ENCODE measurements around the gene PDIA4.

Gene PDIA4

GRCh38 chr7:148967602-148968001 is 60.7 kb downstream of the PDIA4 start:
- no peak for DNase-seq (ENCODE audit: low spot score in 2 of 2)
- no peak overlapping the region for H3K4me3 Mint-ChIP-seq
- no peak overlapping the region for H3K27ac Mint-ChIP-seq (ENCODE audit: low read depth)
- no peak for ATAC-seq (replicated peaks; ENCODE audit: extremely low read depth, poor library complexity, severe bottlenecking)
- no peaks in the 10 kb centered on the region for H3K27me3 Mint-ChIP-seq
- H3K9me3 Mint-ChIP-seq, result no peaks in the 10 kb centered on the region
- H3K4me1 Mint-ChIP-seq, result peaks cover 21% of the 10 kb centered on the region
- H3K36me3 Mint-ChIP-seq (ENCODE audit: insufficient read depth), result peaks cover 26% of the 10 kb centered on the region

GRCh38 chr7:148967032-148967372 is 61.3 kb downstream of the PDIA4 start:
- Mint-ChIP-seq H3K27ac (ENCODE audit: low read depth) (peak overlapping the region; percentile 81), H3K4me3 (peak overlapping the region; percentile 79), H3K36me3 (ENCODE audit: insufficient read depth) (peaks cover 31% of the 10 kb centered on the region), H3K9me3 (no peaks in the 10 kb centered on the region), H3K27me3 (no peaks in the 10 kb centered on the region), H3K4me1 (peaks cover 26% of the 10 kb centered on the region)
- no peak for DNase-seq (ENCODE audit: low spot score in 2 of 2)
- ATAC-seq (replicated peaks; ENCODE audit: extremely low read depth, poor library complexity, severe bottlenecking), result peak; percentile 9

- Mint-ChIP-seq H3K4me3 (peak overlapping the region; percentile 87), H3K36me3 (ENCODE audit: insufficient read depth) (peaks cover 30% of the 10 kb centered on the region), H3K9me3 (no peaks in the 10 kb centered on the region), H3K4me1 (peaks cover 26% of the 10 kb centered on the region), H3K27ac (ENCODE audit: low read depth) (peak overlapping the region; percentile 92), H3K27me3 (no peaks in the 10 kb centered on the region)
- DNase-seq (ENCODE audit: low spot score in 2 of 2) (no peak), ATAC-seq (replicated peaks; ENCODE audit: extremely low read depth, poor library complexity, severe bottlenecking) (no peak)
Observed at GRCh38 chr7:148964483-148965267, 63.6 kb downstream of the PDIA4 start.

- no peaks in the 10 kb centered on the region for H3K27me3 Mint-ChIP-seq
- no peaks in the 10 kb centered on the region for H3K9me3 Mint-ChIP-seq
- DNase-seq (ENCODE audit: low spot score in 2 of 2), result no peak
- no peak for ATAC-seq (replicated peaks; ENCODE audit: extremely low read depth, poor library complexity, severe bottlenecking)
- H3K4me1 Mint-ChIP-seq, result peaks cover 26% of the 10 kb centered on the region
- H3K27ac Mint-ChIP-seq (ENCODE audit: low read depth), result peak overlapping the region; percentile 92
- H3K4me3 Mint-ChIP-seq, result peak overlapping the region; percentile 87
- peaks cover 30% of the 10 kb centered on the region for H3K36me3 Mint-ChIP-seq (ENCODE audit: insufficient read depth)
Observed at GRCh38 chr7:148963583-148964482, 64.5 kb downstream of the PDIA4 start.

GRCh38 chr7:148962823-148963582 is 65.3 kb downstream of the PDIA4 start:
- peak overlapping the region; percentile 87 for H3K4me3 Mint-ChIP-seq
- peaks cover 26% of the 10 kb centered on the region for H3K4me1 Mint-ChIP-seq
- no peaks in the 10 kb centered on the region for H3K9me3 Mint-ChIP-seq
- ATAC-seq (replicated peaks; ENCODE audit: extremely low read depth, poor library complexity, severe bottlenecking), result peak; percentile 41
- DNase-seq (ENCODE audit: low spot score in 2 of 2), result peak in 1 of 2 donors; percentile 49
- peaks cover 30% of the 10 kb centered on the region for H3K36me3 Mint-ChIP-seq (ENCODE audit: insufficient read depth)
- H3K27ac Mint-ChIP-seq (ENCODE audit: low read depth), result peak overlapping the region; percentile 92
- no peaks in the 10 kb centered on the region for H3K27me3 Mint-ChIP-seq

- DNase-seq (ENCODE audit: low spot score in 2 of 2) (no peak), ATAC-seq (replicated peaks; ENCODE audit: extremely low read depth, poor library complexity, severe bottlenecking) (no peak)
- Mint-ChIP-seq H3K9me3 (no peaks in the 10 kb centered on the region), H3K4me1 (peaks cover 26% of the 10 kb centered on the region), H3K27ac (ENCODE audit: low read depth) (peak overlapping the region; percentile 92), H3K27me3 (no peaks in the 10 kb centered on the region), H3K4me3 (peak overlapping the region; percentile 87), H3K36me3 (ENCODE audit: insufficient read depth) (peaks cover 30% of the 10 kb centered on the region)
Observed at GRCh38 chr7:148962440-148962822, 65.9 kb downstream of the PDIA4 start.

GRCh38 chr7:148959726-148960125 is 68.6 kb downstream of the PDIA4 start:
- H3K4me1 Mint-ChIP-seq, result peaks cover 17% of the 10 kb centered on the region
- DNase-seq (ENCODE audit: low spot score in 2 of 2) (no peak), ATAC-seq (replicated peaks; ENCODE audit: extremely low read depth, poor library complexity, severe bottlenecking) (no peak)
- H3K36me3 Mint-ChIP-seq (ENCODE audit: insufficient read depth), result peaks cover 22% of the 10 kb centered on the region
- H3K4me3 Mint-ChIP-seq, result no peak overlapping the region
- no peak overlapping the region for H3K27ac Mint-ChIP-seq (ENCODE audit: low read depth)
- H3K27me3 Mint-ChIP-seq, result no peaks in the 10 kb centered on the region
- H3K9me3 Mint-ChIP-seq, result no peaks in the 10 kb centered on the region

- Mint-ChIP-seq H3K27me3 (no peaks in the 10 kb centered on the region), H3K9me3 (no peaks in the 10 kb centered on the region), H3K4me1 (peaks cover 7% of the 10 kb centered on the region), H3K27ac (ENCODE audit: low read depth) (no peak overlapping the region), H3K4me3 (no peak overlapping the region), H3K36me3 (ENCODE audit: insufficient read depth) (peaks cover 11% of the 10 kb centered on the region)
- DNase-seq (ENCODE audit: low spot score in 2 of 2) (no peak), ATAC-seq (replicated peaks; ENCODE audit: extremely low read depth, poor library complexity, severe bottlenecking) (no peak)
Observed at GRCh38 chr7:148958061-148958460, 70.2 kb downstream of the PDIA4 start.

GRCh38 chr7:148954766-148955165 is 73.5 kb downstream of the PDIA4 start:
- H3K4me3 Mint-ChIP-seq, result no peak overlapping the region
- H3K4me1 Mint-ChIP-seq, result no peaks in the 10 kb centered on the region
- H3K27me3 Mint-ChIP-seq, result no peaks in the 10 kb centered on the region
- no peak overlapping the region for H3K27ac Mint-ChIP-seq (ENCODE audit: low read depth)
- DNase-seq (ENCODE audit: low spot score in 2 of 2), result no peak
- ATAC-seq (replicated peaks; ENCODE audit: extremely low read depth, poor library complexity, severe bottlenecking), result no peak
- H3K36me3 Mint-ChIP-seq (ENCODE audit: insufficient read depth), result no peaks in the 10 kb centered on the region
- no peaks in the 10 kb centered on the region for H3K9me3 Mint-ChIP-seq

- H3K4me1 Mint-ChIP-seq, result no peaks in the 10 kb centered on the region
- no peak overlapping the region for H3K27ac Mint-ChIP-seq (ENCODE audit: low read depth)
- H3K4me3 Mint-ChIP-seq, result no peak overlapping the region
- no peaks in the 10 kb centered on the region for H3K36me3 Mint-ChIP-seq (ENCODE audit: insufficient read depth)
- ATAC-seq (replicated peaks; ENCODE audit: extremely low read depth, poor library complexity, severe bottlenecking), result no peak
- H3K9me3 Mint-ChIP-seq, result no peaks in the 10 kb centered on the region
- DNase-seq (ENCODE audit: low spot score in 2 of 2), result no peak
- no peaks in the 10 kb centered on the region for H3K27me3 Mint-ChIP-seq
Observed at GRCh38 chr7:148953676-148954075, 74.6 kb downstream of the PDIA4 start.
